T-helper 1 cell treated with Interleukin-12 subunit alpha and Interleukin-12 subunit beta and Interleukin-4 antibody, amounts not matched to agents 30 ng/mL and 1 ng/mL, for 36 hours (primary cell): ENCODE results near the gene SIDT2. TPM values are rescaled to one million over a fixed set of nuclear protein-coding genes. Genes with fewer than 3 reads are reported as not detected.

ENCODE experiments used
- intact Hi-C: fragments of 100-400 bp; cut with micrococcal nuclease; formaldehyde crosslinking; loops from one replicate; pipeline ENCODE4 v1.15.1; 2024
- total RNA-seq: library from RNA; stranded (reverse); gene quantifications from 2 replicates; pipeline ENCODE4 v1.2.3, GENCODE V29; 2022

SIDT2 gene
- total RNA-seq, 1 donor from 2014 or later: 31.8 TPM

DNA sequence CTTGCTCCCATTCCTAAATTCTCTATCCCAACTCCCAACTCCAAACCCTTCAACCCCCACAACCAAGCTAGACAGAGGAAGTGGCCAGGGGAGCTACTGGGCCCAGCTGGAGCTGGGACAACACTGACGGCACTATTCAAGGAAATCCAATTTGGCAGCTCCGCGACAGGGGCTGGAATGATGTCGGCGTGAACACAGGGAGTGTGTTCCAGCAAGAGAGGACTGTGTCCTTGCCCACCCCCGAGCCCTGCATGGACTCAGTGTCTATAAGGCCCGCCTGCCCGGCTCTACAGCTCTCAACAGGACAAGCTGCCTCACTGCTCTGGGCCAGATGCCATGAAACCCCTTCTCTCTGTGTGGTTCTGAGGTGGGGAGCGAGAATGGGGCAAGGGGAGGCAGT lies 42.0 kb downstream of the SIDT2 start:
- intact Hi-C loops: no loop called here

DNA sequence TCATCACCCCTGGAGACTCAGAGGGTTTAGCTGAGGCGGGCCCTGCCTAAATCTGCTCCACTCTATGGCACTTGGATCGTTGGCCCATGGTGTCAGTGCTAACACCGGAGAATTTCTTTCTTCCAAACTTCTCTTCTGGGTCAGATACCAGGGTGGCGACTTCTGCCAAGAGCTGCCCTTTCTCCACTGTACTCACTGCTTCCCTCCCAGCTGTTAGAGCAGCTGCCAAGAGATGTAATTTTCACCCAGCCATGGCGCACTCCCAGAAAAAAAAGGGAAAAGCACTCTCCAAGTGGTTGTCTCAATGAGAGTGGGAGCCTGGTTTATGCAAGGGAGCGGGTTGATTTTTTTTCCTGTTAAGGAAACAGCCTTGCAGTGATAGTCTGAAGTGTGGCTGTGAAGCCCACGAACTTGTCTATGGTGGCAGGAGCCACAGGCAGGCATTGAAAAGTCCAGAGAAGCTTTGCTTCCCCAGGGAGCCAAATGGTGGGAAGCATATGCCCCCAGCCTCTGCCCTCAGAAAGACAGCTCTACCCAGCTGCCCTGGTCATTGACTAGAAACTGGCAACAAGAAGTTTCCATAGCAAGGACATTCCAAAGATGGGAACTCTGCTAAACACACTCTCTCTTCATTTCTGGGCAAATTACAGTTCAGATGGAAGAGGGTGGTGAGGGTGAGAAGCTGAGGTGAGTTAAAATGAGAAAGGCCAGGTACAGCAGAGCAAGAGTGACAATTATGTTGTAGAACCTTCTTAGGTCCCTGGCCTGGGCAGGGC lies 42.6 kb downstream of the SIDT2 start:
- intact Hi-C loops: no loop called here

DNA sequence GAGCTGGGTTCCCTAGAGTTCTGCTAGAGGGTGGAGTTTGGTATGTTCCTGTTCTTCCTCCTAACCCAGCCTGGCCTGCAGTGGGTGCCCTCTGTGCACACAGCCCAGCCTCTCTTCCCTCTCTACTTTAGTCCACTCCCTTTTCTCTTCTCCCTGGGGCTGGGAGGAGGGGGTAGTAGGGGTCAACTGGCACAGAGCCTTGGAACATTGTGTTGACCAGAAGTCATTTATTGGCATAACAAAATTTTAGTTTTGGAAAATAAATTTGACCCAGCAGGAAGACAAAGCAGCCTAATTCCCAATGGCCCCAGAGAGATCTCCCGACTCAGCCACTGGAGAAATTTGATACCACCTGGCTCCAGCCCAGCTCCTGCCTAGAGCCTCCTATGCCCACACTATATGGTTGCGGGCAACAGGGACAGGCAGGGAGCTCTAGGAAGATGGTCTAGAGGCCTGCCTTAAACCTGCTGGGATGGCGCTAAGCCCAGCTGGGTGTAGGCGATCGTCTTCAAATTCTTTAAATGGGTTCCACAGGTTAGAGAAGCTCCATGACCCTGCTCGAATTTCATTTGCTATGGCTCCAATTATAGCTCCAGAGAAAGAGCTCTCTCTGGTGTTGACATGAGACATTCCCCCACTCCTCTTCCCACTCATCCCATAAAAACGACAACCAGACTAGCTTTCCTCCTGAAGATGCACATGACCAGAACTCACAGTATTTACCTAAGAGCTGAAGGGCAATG lies 43.4 kb downstream of the SIDT2 start:
- intact Hi-C loops: no loop called here

DNA sequence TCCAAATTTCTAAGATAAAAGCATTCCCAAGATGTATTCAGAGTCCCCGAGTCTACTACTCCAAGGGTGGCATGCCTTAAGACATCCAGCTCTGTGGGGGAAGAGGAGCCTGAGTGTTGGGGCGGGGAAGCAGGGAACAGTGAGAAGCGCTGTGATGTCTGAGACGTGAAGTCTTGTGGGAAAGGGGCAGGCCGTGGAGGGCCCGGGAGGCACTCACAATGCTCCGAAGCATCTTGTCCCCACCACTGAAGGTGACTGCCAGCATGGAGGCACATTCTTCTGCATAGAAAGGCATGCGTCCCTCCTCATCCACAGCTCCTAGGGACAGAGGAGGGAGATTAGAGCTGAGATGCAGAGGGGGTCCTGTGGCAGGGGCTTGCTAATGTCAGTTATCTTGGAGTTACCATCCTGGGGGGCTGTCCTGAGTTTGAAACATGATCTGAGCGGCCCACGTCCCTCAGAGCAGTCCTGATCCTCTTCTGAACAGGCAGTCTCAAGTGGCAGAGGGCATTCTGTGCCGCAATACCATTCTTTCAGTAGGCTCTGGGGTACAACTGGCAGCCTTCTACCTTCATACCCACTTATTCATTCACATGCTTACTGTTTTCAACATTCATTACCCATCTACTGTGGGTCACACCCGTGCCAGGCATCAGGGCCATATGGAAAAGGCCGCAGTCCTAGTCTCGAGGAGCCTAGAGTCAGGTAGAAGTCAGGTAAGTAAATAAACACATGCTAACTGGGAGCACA lies 44.6 kb downstream of the SIDT2 start:
- intact Hi-C loops: no loop called here

DNA sequence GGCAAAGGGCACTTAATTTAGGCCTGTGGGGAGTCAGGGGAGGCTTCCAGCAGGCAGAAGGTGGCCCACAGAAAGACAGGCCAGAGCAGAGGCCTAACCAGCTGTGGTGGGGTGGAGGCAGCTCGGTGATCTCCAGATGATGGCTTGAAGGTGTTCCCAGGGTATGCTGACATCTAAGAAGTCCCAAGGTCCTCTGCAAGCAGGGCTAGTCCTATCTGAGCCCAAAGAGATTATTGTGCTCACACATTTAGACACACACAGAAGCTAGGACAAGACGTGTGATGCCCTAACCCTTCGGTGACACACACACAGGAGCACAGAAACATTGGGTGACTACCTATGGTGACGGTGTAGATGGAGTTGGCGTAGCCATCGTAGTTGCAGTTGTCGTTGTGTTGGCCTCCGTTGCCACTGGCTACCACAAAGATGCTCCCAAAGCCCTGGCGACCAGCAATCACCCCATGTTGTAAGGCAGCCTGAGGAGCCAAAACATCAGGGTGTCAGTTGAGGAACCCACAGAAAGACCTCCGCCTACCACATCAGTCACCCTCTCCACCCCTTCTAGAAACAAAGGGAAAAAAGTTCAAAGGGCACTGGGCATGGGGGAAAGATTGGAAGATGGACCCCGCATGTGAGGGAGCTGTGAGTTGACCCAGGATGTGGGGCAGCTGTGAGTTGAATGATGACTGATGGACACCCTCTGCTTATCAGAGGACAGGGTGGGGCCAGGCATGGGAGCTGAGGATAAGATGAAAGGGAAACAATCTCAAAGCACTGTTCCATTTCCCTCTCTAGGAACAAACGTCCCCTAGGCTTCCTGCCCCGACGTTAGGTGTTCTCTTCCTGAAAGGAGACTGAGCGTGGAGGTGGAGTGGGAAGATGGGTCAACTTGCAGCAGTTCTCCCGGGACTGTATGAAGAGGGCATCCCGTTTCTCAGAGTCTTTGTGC lies 45.5 kb downstream of the SIDT2 start:
- intact Hi-C loops: no loop called here

DNA sequence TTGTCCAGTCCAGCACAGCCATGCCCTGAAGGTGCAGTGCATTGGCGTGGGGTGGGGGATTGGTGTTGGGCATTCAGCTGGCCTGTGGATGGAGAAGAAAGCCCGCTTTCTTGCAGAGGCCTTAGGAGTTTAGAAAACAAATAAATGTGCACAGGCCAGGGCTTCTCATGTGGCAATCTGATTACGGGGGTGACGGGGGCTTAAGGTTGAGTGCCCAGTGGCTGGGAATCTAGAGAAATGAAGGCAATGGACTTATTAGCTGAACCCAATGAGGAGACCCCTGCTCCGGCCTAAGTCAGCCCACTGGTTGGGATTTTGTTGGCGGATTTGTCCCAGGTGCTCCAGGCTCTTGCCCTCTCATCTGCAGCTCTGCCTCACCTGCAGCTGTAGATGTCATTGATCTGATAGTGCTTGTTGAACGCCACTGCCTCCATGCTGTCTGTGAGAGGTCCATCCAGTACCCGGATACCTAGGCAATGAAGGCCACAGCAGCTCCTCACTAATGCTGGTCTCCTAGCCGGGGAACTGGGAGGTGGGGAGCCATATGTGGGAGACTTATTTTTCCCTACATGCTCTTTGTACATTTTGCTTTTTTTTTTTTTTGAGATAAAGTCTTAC lies 47.1 kb downstream of the SIDT2 start:
- intact Hi-C loops: loop anchor here (1.0 to 2.0 kb wide), 9 partner anchors 44 to 493 kb away; partner anchors contain the start of genes APOA5 and PAFAH1B2

DNA sequence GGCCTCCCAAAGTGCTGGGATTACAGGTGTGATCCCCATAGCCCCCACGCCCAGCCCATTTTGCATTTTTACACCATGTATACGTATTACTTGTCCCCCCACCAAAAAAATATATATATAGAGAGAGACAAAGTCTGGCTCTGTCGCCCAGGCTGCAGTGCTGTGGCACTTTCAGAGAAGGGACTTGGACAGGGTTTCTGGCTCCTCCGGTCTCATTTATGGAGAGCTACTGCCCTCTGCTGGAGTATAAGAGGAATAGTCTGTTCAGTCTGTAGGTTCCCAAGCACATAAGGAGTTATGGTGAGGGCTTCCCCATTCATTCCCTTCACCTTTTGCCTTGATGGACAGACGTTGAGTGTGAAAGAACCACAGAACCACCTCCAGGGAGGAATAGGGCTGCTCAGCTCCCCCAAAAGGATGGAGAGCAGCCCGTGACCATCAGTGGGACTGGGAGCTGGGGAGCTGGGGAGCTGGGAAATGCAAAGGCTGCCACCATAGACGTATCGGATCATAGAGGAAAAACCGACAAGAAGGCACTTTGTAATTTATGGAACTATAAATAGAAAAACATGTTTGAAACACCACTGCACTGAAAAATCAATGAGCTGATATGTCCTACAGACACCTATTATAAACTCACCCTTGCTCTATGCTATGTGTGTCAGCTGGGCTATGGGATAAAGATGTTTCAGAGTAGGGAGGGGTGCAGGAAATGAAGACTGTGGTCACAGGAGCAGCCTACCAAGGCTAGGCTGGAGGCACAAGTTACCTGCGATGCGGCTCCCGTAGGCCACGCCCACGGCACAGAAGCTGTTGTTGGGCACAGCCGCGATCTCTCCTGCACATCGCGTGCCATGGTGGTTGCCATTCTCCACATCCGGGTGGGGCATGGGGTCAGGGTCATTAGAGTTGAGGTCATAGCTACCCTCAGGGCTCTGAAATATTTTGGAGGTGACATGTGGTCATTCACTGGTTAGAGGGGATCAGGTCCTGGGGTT lies 48.1 kb downstream of the SIDT2 start:
- intact Hi-C loops: loop anchor here (1.0 to 2.0 kb wide), 9 partner anchors 45 to 494 kb away; partner anchors contain the start of genes APOA5 and PAFAH1B2

DNA sequence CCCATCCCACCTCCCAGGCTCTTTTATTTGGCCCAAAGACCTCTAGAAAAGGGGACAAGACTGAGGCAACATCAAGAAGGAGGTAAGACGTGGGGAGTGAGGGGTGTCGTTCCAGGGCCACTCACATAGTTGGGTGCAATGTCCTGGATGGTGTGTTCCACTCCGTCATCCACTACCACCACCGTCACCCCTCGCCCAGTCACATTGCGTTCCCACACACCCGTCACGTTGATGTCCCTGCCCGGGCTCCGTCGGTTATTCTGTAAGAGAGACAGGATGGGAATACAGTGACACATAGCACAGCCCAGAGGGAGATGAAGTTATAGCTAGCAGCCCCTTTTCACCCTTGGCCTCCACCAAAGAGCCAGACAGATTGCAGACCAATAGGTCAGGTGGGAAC lies 49.5 kb downstream of the SIDT2 start:
- intact Hi-C loops: no loop called here

DNA sequence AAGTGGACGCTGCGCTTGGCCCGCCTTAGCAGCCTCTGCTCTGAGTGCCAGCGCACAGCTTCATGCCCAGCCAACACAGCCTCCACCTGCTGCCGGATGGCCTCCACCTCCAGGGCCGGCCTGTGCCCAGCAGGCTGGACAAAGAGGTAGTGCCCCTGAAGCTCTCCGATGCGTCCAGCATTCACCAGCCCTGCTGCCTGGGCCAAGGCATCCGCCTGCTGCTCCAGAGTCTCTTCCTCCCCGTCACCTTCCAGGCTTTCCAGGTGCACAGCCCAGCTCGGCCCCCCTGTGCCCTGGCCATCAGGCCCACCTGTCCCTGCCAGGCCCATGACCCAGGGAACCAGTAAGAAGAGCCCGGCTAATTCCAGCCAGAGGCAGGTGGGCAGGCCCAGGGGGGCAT lies 50.9 kb downstream of the SIDT2 start:
- intact Hi-C loops: no loop called here

DNA sequence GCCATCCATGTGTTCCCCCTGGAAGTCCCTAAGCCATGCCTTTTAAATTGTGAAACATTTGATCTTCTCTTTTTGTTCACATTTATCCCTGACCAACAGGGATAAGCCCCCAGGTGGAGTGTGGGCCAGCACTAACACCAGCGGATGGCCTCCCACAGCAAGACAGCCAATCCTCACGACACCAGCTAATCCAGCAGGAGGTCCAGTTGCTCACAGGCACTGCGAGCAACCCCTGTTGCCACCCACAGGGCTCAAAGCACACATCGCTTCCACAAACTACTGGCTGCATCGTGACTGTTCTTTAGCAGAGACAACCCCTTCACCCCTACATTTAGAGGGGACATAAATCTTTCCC lies 51.4 kb downstream of the SIDT2 start:
- intact Hi-C loops: loop anchor here (1.0 to 5.0 kb wide), 7 partner anchors 52 to 1342 kb away; partner anchors contain the start of genes ARCN1, PAFAH1B2 and SIDT2

DNA sequence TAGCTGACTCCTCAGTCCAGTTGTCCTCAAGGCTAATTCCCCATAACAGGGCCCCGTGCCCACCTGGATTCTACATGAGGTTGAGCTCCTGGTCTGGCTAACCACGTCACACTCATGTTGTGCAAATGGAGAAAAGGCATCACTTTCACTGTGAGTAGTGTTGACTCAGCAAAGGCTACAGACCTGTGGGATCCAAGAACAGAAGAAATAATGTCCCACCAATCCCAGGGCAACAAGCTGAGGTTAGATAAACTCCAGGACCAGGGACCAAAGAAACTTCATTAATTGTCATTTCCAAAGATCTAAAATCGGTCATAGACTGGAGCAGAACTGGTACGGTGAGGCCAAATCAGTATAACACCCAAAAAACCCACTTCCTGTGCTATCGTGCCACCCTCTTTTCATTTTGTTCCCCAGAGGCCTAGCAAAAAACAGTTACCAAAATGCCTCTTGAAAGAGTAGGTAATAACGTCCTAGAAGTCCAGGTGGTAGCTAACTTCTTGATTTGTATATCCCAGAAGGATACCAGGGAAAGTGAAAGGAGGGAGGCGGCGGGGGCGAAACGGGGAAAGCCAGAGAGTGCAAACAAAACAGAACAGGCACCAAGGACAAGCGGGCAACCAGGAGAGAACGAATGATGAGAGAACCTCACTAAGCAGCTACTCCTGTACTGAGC lies 51.9 kb downstream of the SIDT2 start:
- intact Hi-C loops: loop anchor here (1.0 to 5.0 kb wide), 7 partner anchors 52 to 1342 kb away; partner anchors contain the start of genes ARCN1, PAFAH1B2 and SIDT2

DNA sequence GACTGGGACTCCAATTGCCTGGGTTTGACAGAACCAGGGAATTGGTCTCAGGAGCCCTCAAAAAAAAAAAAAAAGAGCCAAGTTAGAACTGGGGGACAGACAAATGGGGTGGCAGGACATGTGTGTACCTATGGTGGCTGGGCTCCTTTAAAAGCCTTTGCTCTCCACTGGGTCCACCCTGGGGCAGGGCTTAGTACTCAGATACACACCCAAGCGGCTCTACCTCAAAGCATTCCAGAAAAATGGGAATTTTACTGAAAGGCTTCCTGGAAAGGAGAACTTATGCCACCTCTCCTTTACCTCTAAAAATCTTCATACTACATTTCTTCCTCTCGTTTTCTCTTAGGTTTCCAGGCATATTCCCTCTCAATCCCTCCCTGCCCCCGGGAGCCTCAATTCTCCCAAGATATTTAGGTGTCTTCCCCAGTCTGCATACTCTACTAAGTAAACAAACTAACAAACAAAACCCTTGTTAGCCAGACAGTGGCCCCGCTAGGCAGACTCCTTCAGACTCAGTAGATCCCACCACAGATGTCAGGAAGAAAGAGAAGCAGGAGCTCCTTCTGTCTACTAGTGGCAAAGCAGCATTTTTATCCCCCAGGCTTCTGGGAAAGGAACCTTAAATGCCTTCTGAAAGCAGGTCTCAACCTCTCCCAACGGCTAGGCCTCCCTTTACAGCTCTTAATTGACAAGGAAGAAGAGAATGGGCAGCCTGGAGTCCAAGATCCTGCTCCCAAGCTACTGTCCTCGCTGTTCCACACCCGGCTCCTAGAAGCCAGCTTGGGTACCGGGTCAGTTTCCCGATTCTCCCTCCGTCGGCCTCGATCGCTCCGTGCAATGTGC lies 52.7 kb downstream of the SIDT2 start:
- intact Hi-C loops: loop anchor here (1.0 to 5.0 kb wide), 7 partner anchors 53 to 1341 kb away; partner anchors contain the start of genes ARCN1, PAFAH1B2 and SIDT2

DNA sequence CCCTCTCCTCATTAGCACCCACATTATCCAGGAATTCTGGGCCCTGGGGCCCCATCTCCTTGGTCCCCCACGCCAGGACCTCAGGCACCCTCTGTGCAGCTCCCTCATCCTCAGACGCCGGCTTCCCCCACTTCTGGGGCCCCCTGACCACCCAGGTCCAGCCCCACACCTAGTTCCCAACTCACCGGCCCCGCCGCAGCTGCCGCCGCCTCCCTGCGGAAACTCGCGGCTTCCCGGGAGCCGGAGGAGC lies 53.2 kb downstream of the SIDT2 start, which contains the start of gene PCSK7:
PCSK7 (minus strand) TSS at position 232 of the 250 bp plus-strand sequence. CDS start 2,229 bp downstream, outside the sequence.
- intact Hi-C loops: loop anchor here (1.0 to 5.0 kb wide), 5 partner anchors 458 to 1341 kb away; partner anchors contain the start of gene ARCN1

DNA sequence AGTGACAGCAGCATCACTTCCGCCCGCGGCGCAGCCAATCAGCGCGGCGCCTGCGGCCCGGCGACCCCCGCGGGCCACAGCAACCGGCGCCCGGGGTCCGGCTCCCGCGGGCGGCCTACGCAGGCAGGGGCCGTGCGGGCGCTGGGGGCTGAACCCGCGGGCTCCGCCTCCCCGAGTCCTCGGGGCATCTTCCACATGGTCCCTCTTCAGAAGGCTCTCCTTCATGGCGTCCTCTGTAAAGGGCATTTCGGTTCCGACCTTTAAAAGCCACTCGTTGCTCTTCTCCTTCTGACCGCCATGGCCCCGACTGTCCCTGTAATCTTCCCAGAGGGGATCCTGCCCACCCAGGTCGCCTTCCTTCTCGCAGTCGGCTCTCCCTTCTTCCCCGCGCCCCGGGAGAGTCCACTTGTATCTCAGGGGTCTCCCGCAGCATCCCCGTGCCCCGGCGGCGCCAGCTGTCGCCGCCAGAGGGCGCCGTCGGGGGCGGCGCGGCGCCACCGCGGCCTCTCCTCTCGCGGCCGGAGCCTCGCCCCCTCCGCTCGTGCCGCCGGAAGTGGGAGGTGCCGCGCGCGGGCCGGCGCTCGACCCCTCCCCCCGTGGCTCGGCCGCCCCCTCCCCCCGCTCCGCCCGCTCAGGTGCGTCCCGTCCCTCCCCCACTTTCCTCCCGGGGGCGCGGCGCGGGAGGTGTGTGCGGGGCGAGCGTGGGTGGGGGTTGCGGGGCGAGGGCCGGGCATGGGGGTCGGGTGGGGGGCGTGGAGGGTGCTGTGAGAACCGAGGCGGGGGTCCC lies 53.7 kb downstream of the SIDT2 start, which contains the start of gene RNF214:
RNF214 (plus strand) TSS at position 580 of the 787 bp plus-strand sequence. CDS start 1,602 bp downstream, outside the sequence.
- intact Hi-C loops: loop anchor here (1.0 to 5.0 kb wide), 4 partner anchors 459 to 1340 kb away; partner anchors contain the start of gene ARCN1

DNA sequence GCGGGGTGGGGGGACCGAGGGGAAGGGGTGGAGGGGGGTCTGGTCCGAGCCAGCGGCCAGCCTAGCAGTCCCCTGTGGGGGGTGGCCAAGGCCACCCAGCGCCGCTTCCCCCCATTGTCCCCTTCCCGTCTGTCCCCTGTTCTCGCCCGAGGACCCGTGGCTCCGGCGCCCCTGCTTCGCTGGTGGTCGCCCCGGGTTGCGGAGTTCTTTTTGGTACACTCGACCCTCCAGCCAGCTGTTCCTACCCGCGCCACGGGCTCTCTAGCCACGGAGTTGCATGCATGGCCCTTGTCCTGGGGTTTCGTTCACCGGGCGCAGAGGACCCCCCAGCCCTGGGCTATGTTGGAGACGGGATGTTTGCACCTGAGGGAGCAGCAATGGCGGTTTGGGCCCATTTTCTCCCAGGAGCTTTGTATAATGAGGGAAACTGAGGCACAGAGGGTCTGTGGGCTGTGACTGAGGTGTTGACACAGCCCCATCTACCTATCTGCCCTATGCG lies 54.4 kb downstream of the SIDT2 start:
- intact Hi-C loops: loop anchor here (1.0 to 5.0 kb wide), 5 partner anchors 95 to 1339 kb away; partner anchors contain the start of gene ARCN1

DNA sequence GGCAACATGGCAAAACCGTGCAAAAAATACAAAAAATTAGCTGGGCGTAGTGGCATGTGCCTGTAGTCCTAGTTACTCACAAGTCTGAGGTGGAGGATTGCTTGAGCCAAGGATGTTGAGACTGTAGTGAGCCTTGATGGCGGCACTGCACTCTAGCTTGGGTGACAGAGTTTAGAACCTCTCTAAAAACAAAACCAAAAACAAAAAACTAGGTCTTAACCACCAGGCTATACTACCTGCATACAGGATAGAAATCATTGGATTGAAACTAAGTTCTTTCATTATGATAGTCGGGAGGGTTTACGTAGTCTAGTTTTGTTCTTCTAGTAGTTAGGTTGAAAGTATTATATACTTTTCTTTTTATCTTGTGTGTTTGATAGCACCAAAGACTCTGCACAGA lies 59.7 kb downstream of the SIDT2 start:
- intact Hi-C loops: no loop called here
